Hematopoietic multipotent progenitor cell (in vitro differentiated cells): ENCODE measurements around the gene PLP1. TPM values are rescaled to one million over a fixed set of nuclear protein-coding genes. Genes with fewer than 3 reads are reported as not detected.
"Not testable (repeated sequence)": the region's sequence is repeated elsewhere in the genome, so short reads cannot be mapped to it uniquely, and the experiment has no call there.

Source experiments
- DNase-seq, 3 donors: peaks; one replicate each; pipeline ENCODE4 v3.0.0-alpha.2; 2011 to 2015; ENCODE audit warnings: low read depth in 2 of 3, low spot score in 2 of 3
- total RNA-seq: library from RNA; depleted of rRNA; stranded (reverse); fragments of >200 nt; gene quantifications from one replicate; pipeline ENCODE4 v1.2.3, GENCODE V29; 2012

PLP1 gene, protein sequence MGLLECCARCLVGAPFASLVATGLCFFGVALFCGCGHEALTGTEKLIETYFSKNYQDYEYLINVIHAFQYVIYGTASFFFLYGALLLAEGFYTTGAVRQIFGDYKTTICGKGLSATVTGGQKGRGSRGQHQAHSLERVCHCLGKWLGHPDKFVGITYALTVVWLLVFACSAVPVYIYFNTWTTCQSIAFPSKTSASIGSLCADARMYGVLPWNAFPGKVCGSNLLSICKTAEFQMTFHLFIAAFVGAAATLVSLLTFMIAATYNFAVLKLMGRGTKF
- not detected for total RNA-seq

DNA sequence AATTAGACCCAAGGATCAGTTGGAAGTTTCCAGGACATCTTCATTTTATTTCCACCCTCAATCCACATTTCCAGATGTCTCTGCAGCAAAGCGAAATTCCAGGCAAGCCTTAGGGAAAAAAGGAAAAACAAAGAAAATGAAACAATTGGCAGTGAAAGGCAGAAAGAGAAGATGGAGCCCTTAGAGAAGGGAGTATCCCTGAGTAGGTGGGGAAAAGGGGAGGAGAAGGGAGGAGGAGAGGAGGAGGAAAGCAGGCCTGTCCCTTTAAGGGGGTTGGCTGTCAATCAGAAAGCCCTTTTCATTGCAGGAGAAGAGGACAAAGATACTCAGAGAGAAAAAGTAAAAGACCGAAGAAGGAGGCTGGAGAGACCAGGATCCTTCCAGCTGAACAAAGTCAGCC lies at the start of gene PLP1:
Gene PLP1 (plus strand): TSS at position 295 of the 400 bp plus-strand sequence. CDS start 156 bp downstream, outside the sequence.
- DNase-seq, result no peak

DNA sequence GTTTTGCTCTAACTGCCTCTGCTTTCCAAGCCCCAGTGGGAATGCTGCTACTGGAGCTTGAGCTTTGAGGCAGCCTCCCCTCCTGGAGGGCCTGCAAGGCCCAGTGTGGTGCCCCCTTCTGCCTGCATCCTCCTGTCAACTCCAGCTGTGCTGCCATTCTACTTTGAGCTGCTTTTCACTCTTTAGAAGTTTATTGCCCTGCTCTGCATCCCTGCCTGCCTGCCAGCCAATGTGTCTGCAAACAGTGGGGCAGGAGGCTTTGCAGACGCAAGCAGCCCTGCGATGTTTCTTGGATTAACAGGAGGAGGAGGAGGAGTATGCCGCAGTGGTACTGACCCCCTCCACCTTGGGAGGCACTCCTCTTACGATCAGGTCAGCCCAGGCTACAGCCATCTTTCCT lies 49.5 kb upstream of the PLP1 start:
- no peak for DNase-seq

DNA sequence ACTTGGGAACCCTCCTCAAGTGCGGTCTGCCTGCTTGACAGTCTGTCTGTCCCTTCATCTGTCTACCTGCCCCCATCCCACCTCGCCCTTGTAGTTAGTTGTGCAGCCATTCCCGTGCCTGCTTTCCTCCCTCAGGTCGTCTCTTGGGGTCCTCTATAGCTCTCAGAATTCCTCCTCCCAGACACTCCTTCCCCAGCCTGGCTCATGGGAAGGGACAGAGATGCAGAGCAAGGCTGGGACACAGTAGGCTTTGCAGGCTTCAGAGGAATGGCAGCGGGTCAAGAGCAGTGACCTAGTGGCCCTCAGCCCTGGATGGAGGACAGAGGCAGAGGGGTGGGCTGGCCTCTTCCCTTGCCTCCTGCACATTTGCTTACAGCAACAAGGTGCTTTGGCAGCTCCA lies 47.6 kb upstream of the PLP1 start:
- DNase-seq, result no peak

DNA sequence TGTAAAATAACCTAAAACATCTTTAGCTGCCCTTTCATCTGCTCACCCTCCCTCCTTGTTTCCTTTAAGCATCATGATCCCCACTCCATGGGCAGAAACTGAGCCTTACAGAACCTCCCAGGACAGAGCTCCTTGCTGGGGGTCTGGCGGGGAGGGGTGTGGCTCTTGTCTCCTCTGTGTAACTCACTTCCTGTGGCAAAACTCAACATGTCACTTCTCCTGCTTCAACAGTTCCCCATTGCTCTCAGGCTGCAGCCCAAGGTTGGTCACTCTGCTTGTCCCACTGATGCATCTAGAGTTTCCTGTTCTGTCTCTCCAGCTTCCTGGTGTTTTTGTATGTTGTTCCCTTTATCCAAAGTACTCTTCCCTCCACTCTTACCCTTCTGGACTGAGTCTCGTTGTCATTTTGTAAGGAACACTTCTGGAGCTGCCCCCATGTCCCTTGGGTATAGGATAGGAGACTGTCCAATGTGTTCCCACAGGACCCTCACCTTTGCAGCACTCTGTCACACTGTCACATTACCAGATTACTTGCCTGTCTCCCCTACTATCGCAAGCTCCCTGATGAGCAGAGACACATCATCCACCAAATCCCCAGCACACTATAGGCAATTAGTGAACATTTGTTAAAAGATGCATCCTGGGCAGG lies 46.4 kb upstream of the PLP1 start:
- DNase-seq, result no peak

DNA sequence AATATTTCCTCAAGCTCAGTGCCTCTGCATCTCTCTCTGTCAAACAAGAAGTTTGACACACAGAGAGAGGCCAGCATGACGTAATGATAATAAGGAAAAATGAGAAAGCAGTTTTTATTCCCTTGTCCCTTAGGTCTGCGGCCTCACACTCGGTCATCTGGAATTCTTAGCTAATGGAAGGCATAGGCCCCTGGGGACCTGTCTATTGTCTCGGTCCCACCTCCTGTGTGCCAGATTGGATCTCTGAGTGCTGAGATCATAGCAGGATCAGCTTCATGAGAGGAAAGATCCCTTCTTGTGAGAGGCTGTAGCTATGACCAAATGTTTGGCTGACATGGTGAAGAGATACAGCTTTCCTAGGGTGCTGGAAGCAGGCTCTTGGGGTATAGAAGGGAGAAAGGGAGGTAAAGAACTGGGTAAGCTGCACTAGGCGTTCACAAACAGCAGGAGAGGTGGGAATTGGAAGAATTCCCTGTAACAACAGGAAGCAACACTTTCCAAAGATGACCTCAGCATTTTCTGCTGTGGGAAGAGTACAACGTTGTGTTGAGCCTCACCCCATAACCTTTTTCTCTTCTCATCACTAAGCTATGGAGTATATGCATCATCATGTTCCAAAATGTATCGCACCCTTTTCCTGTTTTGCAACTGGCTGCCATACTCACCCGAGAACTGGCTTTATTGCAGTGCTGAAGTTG lies 45.7 kb upstream of the PLP1 start:
- DNase-seq, result no peak

DNA sequence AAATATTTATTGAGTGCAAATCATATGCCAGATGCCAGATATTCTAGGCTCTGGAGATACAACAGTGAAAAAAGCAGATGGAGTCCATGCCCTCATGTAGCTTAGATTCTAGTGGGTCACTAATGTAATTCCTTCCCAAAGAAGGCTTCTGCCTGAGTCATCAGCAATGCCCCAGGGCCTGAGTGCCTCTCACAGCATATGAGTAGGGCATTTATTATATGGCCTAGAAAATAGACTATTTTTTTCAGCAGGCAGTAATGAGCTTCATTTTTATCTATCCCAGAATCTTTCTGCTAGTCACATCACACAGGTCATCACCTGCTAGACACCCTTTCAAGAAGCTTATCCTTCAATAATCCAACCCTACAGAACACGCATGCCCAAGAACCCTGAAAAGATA lies 43.6 kb upstream of the PLP1 start:
- DNase-seq, result no peak

DNA sequence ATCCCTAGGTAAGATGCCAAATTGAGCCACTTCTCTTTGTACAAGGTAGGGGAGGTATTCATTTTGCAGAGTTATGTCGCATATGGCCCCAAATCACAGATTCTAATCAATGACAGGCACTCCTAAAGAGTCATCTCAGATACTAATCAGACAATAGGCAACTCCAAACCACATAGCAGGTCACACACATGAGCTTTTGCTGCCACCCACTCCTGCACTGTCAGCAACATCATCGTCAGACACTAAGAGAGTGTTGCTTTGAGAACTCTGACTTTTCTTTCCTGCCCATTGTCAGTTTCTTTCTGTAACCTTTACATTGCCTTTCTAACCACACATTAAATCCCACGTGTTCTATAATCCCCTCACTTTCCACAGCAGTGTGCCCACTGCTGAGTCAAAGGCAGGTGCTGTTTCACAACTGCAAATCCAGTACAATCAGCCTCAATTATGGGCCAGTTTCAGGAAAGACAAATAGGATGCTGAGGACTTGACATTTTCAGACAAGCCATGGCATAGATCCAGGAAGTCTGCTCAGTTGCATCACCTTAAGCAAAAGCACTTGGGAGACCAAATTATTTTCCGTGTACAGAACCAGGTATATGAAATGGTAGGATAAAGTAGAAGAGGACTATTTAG lies 42.4 kb upstream of the PLP1 start:
- DNase-seq, result no peak

DNA sequence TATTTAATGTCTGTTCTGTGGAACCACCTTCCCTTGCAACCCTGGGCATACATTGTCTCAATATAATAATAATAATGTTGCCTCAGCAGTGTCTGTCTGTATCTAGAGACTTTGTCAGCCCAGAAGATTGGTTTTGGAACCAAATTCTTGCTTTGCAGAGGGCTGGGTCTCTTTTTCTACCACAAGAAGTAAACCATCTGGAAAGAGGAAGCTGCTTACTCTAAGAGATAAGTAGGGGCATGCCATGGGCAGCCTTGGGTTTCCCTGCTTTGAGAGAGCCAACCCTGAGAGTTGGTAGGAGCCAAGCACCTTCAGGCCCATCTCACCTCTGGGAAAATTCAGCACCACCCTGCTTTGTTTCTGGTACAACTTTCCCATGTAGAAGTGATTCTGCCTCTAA lies 38.9 kb upstream of the PLP1 start:
- DNase-seq, result peak in 1 of 3 donors; percentile 59

DNA sequence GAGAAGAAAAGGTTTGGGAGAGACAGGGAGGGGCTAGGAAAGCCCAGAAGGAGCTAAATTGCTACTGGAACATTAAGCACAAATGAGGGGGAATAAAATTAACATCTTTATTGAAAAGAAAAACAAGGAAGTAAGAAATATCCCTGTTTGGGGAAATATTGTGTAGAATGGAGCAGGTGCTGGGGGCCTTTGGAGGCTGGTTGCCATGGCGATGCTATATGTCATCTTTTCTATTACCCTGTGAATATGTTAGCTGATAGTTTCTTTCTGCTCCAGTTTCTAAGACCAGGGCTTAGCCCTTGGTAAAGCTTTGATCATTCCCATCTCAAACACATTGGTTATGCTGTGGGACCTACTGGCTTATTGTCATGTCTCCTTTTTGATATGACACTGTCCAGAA lies 37.2 kb upstream of the PLP1 start:
- no peak for DNase-seq

DNA sequence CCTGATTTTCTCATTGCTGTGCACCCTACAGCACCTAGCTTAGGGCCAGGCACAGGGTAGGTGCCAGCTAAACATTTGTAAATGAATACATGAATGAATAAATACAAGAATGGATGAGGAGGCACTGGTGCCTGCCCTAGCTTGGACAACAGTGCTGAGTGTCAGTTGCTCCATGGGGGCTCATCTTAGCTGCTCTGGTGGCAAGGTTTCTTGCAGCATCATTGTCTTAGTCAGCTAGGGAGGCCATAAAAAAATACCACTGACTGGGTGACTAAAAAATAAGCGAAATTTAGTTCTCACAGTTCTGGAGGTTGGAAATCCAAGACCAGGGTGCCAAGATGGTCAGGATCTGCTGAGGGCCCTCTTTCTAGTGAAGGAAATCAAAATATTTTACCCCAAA lies 34.8 kb upstream of the PLP1 start:
- DNase-seq, result no peak

DNA sequence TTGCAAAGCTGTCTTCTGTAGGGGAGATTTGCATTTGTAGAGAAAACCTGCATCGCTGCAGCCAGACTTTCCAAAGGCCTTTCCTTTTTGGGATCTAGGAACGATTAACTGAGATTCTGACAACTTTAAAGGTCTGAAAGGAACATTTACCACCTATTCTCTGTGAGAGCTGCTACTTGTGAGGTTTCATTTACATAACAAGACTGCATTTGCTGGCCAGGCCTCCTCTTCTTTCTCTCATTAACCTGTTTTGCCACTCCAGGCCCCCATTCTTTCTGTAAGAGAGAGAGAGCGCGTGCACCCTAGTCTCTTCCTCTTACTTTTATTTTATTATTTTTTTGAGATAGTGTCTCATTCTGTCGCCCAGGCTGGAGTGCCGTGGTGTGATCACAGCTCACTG lies 34.3 kb upstream of the PLP1 start:
- no peak for DNase-seq

DNA sequence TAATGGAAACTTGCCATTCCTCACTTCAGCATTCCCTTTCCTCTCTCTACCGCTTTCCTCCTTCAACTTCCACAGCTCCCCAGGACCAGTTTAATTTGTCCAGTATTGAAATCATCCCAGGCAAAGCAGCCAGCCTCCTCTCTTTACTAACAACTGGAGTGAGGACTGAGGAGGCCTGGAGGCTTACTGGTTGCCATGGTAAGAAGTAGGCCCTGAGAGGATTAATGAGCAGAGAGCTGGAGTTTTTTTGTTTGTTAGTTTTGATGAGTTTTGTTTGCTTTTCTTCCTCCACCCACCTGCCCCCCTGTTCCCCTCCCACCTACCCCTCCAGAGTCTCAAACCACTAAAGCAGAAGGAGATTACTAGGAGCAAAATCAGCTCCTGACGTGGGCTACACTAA lies 29.5 kb upstream of the PLP1 start:
- DNase-seq, result no peak

DNA sequence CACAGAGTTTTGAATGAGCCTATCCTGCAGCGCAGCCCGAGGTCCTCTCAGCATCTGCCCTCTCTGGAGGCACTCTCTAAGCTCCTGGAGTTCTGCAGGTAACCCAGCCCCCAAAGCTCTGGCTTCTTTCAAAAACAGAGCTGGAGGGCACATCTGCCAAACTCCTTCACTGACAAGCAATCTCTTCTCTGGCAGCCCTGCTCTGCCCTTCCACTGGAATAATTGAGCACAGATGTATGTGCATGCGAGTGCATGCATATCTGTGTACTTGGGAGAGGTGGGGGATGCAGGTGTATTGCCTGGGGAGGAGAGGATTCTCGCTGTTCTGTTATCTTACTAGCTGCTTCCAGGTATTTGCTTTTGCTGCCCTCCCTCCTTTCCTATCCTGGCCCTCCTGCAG lies 22.2 kb upstream of the PLP1 start:
- DNase-seq, result no peak

DNA sequence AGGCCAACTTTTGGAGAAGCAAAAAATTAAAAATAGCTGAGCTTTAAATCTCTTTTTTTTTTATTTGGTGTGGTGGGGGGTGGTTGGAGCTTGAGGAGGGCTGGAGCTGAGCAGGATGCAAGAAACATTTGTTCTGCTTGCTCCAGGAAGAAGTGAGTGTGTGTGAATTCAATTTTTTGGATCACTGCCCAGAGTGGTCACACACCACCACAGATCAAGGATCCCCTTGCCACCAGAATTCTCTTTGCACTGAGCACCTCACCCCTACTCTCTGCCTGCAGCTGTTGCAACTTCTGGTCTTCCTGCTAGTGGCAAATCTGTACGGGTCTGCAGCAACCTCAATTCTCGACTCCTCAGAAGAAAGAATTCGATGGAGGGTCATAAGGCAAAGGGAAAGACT lies 19.9 kb upstream of the PLP1 start:
- peak in 2 of 3 donors; percentile 51 to 89 for DNase-seq

DNA sequence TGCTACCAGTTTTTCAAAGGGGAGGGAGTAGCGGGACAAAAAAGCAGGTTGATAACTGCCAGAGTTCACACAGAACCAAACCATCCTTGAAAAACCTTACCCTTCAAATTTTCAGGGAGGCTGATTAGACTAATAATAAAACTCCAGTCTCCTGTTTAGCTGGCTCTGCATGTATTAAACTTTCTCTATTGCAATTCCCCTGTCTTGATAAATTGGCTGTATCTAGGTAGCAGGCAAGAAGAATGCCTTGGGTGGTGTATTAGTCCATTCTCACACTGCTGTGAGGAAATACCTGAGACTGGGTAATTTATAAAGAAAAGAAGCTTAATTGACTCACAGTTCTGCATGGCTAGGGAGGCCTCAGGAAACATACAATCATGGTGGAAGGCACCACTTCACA lies 18.1 kb upstream of the PLP1 start:
- no peak for DNase-seq

DNA sequence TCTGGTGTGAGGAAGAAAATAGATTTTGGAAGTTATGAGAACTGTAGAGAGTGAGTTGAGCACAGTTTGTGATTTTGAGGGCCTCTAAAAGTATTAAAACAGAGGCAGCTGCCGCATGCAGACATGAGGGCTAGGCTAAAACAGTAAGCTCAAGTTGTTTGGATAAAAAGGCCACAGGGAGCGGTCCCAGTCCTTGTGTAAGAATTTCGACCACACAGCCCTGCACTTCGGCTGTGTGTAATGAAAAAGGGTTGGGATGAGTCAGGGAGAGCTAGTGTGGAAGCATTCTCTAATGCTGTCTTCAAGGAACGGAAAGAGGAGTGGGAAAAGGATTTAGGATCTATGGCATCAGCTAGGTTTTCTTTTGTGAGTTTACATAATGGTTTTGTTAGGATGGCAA lies 13.1 kb upstream of the PLP1 start:
- not testable (repeated sequence) for DNase-seq

DNA sequence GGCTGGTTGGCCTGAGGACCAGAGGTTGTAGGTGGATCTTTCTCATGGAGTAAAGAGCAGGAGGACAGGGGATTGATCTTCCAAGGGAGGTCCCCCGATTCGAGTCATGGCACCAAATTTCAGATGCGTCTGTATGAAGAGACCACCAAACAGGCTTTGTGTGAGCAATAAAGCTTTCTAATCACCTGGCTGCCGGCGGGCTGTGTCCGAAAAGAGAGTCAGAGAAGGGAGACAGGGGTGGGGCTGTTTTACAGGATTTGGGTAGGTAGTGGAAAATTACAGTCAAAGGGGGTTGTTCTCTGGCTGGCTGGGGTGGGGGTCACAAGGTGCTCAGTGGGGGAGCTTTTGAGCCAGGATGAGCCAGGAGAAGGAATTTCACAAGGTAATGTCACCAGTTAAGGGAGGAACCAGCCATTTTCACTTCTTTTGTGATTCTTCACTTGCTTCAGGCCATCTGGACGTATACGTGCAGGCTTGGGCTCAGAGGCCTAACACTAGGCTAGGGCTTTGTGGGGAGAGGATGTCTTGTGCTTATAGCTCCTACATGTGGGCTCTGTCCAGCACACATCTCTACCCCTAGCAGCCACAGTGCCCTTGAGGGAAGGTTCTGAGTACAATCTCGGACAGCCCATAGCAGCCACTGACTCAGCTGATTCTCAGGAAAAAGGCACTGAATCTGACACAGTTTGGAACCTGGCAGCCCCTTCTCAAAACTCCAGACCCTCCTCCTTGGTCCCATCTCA lies 9.7 kb upstream of the PLP1 start:
- not testable (repeated sequence) for DNase-seq

DNA sequence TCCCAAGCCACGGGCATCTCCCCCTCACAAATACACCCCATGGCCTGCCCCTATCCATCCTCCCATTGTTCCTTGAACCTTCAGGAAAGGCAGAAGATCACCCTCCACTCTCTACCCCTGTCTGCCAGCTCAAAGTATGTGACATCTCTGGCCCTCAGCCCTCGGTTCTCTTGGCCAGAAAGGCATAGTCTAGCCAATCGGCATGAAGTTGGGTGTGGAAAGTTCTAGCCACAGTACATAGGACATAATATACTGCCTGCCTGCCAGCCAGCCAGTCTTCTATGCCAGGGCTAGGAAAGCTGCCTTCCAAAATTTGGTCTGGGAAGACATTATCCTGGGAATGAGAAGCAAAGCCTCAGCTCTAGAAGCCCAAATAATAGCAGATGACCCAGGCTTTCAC lies 3.2 kb upstream of the PLP1 start:
- no peak for DNase-seq

DNA sequence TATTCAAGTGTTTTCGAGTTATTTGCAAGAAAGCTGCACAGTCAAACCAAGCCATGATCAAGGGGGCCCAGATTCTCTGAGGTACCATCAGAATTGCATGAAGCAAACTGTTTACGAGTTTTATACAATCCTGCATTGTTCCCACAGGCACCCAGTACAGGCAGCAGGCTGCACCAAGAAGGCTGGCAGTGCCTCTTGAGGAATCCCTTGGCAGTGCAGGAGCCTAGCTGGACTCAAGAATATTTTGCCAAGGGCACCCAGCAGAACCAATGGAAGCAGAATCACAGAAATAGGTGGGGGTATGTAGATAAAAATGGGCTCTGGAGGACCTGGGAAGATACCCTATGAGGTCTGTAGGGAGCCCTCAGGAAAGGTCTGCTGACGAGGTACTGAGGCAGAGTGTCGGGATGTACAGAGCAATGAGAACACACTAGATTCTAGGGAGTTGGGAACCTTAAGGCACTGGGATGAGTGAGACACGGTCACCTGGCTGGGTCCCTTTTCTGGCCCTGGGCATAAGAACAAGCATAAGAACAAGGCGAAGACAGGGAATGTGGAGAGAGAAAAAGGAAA lies 2.5 kb upstream of the PLP1 start:
- DNase-seq, result peak in 2 of 3 donors; percentile 24 to 58

DNA sequence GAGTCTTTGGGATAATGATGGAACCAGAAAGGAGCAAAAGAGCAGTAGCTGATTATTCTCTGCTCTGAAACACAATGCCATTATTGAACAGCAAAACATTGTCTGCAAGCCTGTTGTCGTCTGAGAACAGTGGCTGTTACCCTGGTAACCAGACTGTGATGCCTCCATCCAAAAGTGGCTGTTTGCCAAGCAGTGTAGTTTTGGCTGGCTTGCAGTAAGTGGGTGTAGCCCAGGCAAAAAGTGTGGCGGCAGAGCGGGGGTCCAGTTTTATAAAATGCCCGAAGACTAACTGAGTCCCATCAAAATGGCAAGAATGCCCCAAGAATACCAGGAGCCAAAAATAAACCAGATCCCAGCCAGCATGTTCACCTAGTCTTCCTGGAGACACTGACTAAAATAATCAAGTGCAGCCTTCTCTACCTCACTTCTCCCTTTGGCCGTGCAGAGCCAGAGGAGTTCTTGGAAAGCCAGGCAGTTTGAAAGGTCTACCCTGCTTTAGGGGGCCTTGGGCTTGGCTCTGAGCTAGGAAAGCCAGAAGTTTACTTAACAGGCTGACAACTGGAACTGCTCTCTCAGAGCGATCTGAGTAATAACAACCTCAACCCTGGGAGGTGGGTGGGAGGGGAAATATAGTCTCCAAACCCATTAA lies 2.6 kb downstream of the PLP1 start:
- DNase-seq, result no peak
